ENCODE results near the gene APOLD1.

GRCh38 chr12:12812174-12812573, 26.7 kb downstream of the APOLD1 start:
- TF ChIP-seq, protein P1, sequence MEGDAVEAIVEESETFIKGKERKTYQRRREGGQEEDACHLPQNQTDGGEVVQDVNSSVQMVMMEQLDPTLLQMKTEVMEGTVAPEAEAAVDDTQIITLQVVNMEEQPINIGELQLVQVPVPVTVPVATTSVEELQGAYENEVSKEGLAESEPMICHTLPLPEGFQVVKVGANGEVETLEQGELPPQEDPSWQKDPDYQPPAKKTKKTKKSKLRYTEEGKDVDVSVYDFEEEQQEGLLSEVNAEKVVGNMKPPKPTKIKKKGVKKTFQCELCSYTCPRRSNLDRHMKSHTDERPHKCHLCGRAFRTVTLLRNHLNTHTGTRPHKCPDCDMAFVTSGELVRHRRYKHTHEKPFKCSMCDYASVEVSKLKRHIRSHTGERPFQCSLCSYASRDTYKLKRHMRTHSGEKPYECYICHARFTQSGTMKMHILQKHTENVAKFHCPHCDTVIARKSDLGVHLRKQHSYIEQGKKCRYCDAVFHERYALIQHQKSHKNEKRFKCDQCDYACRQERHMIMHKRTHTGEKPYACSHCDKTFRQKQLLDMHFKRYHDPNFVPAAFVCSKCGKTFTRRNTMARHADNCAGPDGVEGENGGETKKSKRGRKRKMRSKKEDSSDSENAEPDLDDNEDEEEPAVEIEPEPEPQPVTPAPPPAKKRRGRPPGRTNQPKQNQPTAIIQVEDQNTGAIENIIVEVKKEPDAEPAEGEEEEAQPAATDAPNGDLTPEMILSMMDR (IDR thresholded peaks at IDR 0.05), result no peak
- TF ChIP-seq EZH2phosphoT487 (IDR thresholded peaks at IDR 0.05) (no peak), EZH2 (IDR thresholded peaks at IDR 0.05) (no peak)
